Keratinocyte (primary cell): Measurements from ENCODE around the gene ARTN. TPM values are rescaled to one million over a fixed set of nuclear protein-coding genes. Genes with fewer than 3 reads are reported as not detected.
A peak's percentile ranks its signal among the peaks of the same experiment; 100 is the strongest.

ENCODE experiments used
- DNase-seq: peaks from one replicate; pipeline ENCODE4 v3.0.0-alpha.2; 2011; ENCODE audit warnings: low read depth, missing footprints, low spot score
- FAIRE-seq: peaks from 2 replicates; lab custom pipeline; 2011; peaks lifted over from hg19 to GRCh38; lab: Jason Lieb, UNC
- H2AFZ ChIP-seq: 2 replicates; pipeline ENCODE4 v1.6.0; 2012; ENCODE audit warnings: low read length, control low read depth, inconsistent platforms; ENCODE audit not compliant: control insufficient read depth
- H3K27ac ChIP-seq: 2 replicates; pipeline ENCODE4 v1.5.1; 2011; ENCODE audit warnings: low read length; ENCODE audit not compliant: control insufficient read depth, insufficient read depth
- H3K27me3 ChIP-seq: 3 replicates; pipeline ENCODE4 v1.6.0; 2011; ENCODE audit warnings: low read length; ENCODE audit not compliant: control insufficient read depth, insufficient read depth; ENCODE audit errors: extremely low read depth
- H3K36me3 ChIP-seq, 2 experiments: 2 replicates in 1 of 2; 3 replicates in 1 of 2; pipeline ENCODE4 v1.5.1; 2011; ENCODE audit warnings: low read length in 2 of 2, mild to moderate bottlenecking in 1 of 2; ENCODE audit not compliant: control insufficient read depth in 2 of 2, insufficient read depth in 2 of 2; ENCODE audit errors: extremely low read depth in 1 of 2
- H3K4me1 ChIP-seq: 3 replicates; pipeline ENCODE4 v1.5.1; 2011; ENCODE audit warnings: low read length; ENCODE audit not compliant: control insufficient read depth, insufficient read depth; ENCODE audit errors: extremely low read depth
- H3K4me2 ChIP-seq: 3 replicates; pipeline ENCODE4 v1.6.0; 2011; ENCODE audit warnings: low read depth, low read length; ENCODE audit not compliant: control insufficient read depth, insufficient read depth; ENCODE audit errors: extremely low read depth
- H3K4me3 ChIP-seq, 3 experiments: fragments of 200-600 bp in 1 of 3; sonication (generic) in 1 of 3; 2 replicates in 2 of 3; 3 replicates in 1 of 3; pipeline ENCODE4 v1.5.1; 2011 to 2016; ENCODE audit warnings: low read length in 3 of 3, mild to moderate bottlenecking in 3 of 3, control low read depth in 2 of 3, inconsistent platforms in 1 of 3, low read depth in 1 of 3, mixed read lengths in 1 of 3, mixed run types in 1 of 3, moderate library complexity in 1 of 3; ENCODE audit not compliant: control insufficient read depth in 2 of 3, insufficient read depth in 2 of 3; ENCODE audit errors: extremely low read depth in 1 of 3
- H3K79me2 ChIP-seq: 2 replicates; pipeline ENCODE4 v1.6.0; 2012; ENCODE audit warnings: low read length; ENCODE audit not compliant: control insufficient read depth, insufficient read depth
- H3K9ac ChIP-seq: 3 replicates; pipeline ENCODE4 v1.6.0; 2011; ENCODE audit warnings: low read length; ENCODE audit not compliant: control insufficient read depth, insufficient read depth; ENCODE audit errors: extremely low read depth
- H3K9me1 ChIP-seq: 3 replicates; pipeline ENCODE4 v1.6.0; 2011; ENCODE audit warnings: low read length; ENCODE audit not compliant: control insufficient read depth, insufficient read depth; ENCODE audit errors: extremely low read depth
- H3K9me3 ChIP-seq: 2 replicates; pipeline ENCODE4 v1.5.1; 2012; ENCODE audit warnings: low read depth, low read length; ENCODE audit not compliant: control insufficient read depth
- H4K20me1 ChIP-seq: 3 replicates; pipeline ENCODE4 v1.6.0; 2011; ENCODE audit warnings: low read length; ENCODE audit not compliant: control insufficient read depth, insufficient read depth; ENCODE audit errors: extremely low read depth
- CTCF ChIP-seq, 3 experiments: IDR thresholded peaks in 1 of 3; conservative IDR thresholded peaks in 1 of 3; optimal IDR thresholded peaks in 1 of 3; 2 replicates in 2 of 3; 3 replicates in 1 of 3; pipeline versions ENCODE3 to v1.5.1; 2011; ENCODE audit warnings: low read length in 3 of 3, mild to moderate bottlenecking in 3 of 3, moderate library complexity in 2 of 3, control low read depth in 1 of 3, inconsistent platforms in 1 of 3; ENCODE audit not compliant: insufficient read depth in 2 of 3; ENCODE audit errors: extremely low read depth in 1 of 3
- EZH2 ChIP-seq: IDR thresholded peaks from one replicate; pipeline ENCODE4 v1.6.1; 2012; ENCODE audit warnings: inconsistent platforms, mild to moderate bottlenecking, low read length, moderate library complexity
- dilution Hi-C: fragments of 300-500 bp; cut with MboI; formaldehyde crosslinking; loops from one replicate; pipeline ENCODE4 v1.7.0; 2020; ENCODE audit warnings: low sequenced_read_pairs; ENCODE audit not compliant: extremely low pct_ligation_motif_present
- polyA plus RNA-seq, 5 experiments: library from polyadenylated mRNA; depleted of rRNA in 3 of 5; stranded (reverse) in 3 of 5; stranded (forward) in 1 of 5; unstranded in 1 of 5; fragments of >200 nt; gene quantifications; 1 replicate in 1 of 5; 2 replicates in 3 of 5; 3 replicates in 1 of 5; pipeline versions ENCODE4 v1.2.1 to v1.2.3, GENCODE V29; 2011 to 2012; ENCODE audit warnings: missing spikeins in 2 of 5, low read depth in 1 of 5, low replicate concordance in 1 of 5

The ARTN gene
- polyA plus RNA-seq, 1 donor (not counting 4 experiments of a cell fraction or from before 2014, with no cell fraction given) = 27.2 TPM

DNA sequence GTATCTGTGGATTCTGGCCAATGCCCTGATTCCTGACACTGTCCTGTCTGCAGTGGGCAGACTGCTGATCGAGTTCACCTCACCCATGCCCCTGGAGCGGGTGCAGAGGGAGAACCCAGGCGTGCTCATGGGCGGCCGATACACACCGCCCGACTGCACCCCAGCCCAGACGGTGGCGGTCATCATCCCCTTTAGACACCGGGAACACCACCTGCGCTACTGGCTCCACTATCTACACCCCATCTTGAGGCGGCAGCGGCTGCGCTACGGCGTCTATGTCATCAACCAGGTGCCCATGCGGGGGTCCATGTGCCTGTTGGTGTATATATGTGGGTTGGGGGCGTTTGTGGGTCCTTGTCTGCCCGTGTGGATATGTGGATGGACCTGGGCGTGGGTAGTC, 48.0 kb downstream of the ARTN start:
- H3K9ac ChIP-seq = peak overlapping the region; percentile 94
- H3K4me2 ChIP-seq = peak overlapping the region; percentile 83
- H3K27ac ChIP-seq = peak overlapping the region; percentile 92
- dilution Hi-C loops = no loop called here
- H2AFZ ChIP-seq = no peak overlapping the region
- H4K20me1 ChIP-seq = no peaks in the 10 kb centered on the region
- TF ChIP-seq EZH2 = no peak
- no peak for TF ChIP-seq CTCF (optimal IDR thresholded peaks at IDR 0.05 in 1 of 3, IDR thresholded peaks at IDR 0.05 in 1 of 3, conservative IDR thresholded peaks at IDR 0.05 in 1 of 3; ENCODE audit: extremely low read depth in 1 of 3, insufficient read depth in 2 of 3, low read length in 3 of 3)
- no peak overlapping the region for H3K4me3 ChIP-seq
- no peak for FAIRE-seq
- H3K9me3 ChIP-seq = no peaks in the 10 kb centered on the region
- no peaks in the 10 kb centered on the region for H3K9me1 ChIP-seq
- no peaks in the 10 kb centered on the region for H3K27me3 ChIP-seq
- peaks cover 40% of the 10 kb centered on the region for H3K4me1 ChIP-seq
- peaks cover 30 to 46% of the 10 kb centered on the region in 2 experiments for H3K36me3 ChIP-seq
- DNase-seq = no peak
- H3K79me2 ChIP-seq = peaks cover 54% of the 10 kb centered on the region

DNA sequence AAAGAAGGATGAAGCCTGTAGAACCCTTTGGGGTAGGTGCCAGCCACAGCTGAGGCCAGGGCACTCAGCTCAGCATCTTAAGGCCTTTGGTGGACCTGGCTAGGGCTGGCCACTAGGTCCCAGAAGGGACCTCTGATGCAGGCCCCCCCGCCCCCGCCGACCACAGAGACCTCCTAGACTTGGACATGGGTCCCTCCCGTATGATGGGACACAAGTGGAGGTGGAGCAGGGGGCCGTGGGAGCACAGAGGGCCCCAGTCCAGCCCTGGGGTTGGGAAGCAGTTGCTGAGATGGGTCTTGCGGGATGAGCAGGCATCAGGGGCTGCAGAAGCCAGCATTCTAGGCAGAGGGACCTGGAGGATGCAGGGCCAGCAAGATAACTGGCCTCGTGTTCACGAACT, 48.6 kb downstream of the ARTN start:
- dilution Hi-C loops = no loop called here
- Histone ChIP-seq H3K4me1 (peaks cover 39% of the 10 kb centered on the region), H3K27me3 (no peaks in the 10 kb centered on the region), H3K27ac (no peak overlapping the region), H3K9me1 (no peaks in the 10 kb centered on the region), H3K9ac (no peak overlapping the region), H3K4me3 (no peak overlapping the region), H3K9me3 (no peaks in the 10 kb centered on the region), H4K20me1 (no peaks in the 10 kb centered on the region), H2AFZ (no peak overlapping the region), H3K36me3 (peaks cover 26 to 48% of the 10 kb centered on the region in 2 experiments), H3K79me2 (peaks cover 50% of the 10 kb centered on the region), H3K4me2 (no peak overlapping the region)
- FAIRE-seq = no peak
- DNase-seq = no peak
- TF ChIP-seq CTCF (optimal IDR thresholded peaks at IDR 0.05 in 1 of 3, IDR thresholded peaks at IDR 0.05 in 1 of 3, conservative IDR thresholded peaks at IDR 0.05 in 1 of 3; ENCODE audit: extremely low read depth in 1 of 3, insufficient read depth in 2 of 3, low read length in 3 of 3) (no peak), EZH2 (no peak)
